ACHN (cell line): ENCODE data around the gene ERBB4.
A peak's percentile ranks its signal among the peaks of the same experiment; 100 is the strongest.

ENCODE experiments used
- DNase-seq: peaks from one replicate; pipeline ENCODE4 v3.0.0-alpha.2; 2015
- in situ Hi-C: cut with HindIII; loops from 2 replicates; pipeline ENCODE4 v1.10.0; 2017; ENCODE audit warnings: low sequenced_read_pairs, low pct_ligation_motif_present, low pct_unique_long_range_greater_than_20kb

Gene ERBB4

GRCh38 chr2:211477537-211478275 lies 1060.9 kb downstream of the ERBB4 start:
- DNase-seq: no peak
- in situ Hi-C loops: no loop called here

DNA sequence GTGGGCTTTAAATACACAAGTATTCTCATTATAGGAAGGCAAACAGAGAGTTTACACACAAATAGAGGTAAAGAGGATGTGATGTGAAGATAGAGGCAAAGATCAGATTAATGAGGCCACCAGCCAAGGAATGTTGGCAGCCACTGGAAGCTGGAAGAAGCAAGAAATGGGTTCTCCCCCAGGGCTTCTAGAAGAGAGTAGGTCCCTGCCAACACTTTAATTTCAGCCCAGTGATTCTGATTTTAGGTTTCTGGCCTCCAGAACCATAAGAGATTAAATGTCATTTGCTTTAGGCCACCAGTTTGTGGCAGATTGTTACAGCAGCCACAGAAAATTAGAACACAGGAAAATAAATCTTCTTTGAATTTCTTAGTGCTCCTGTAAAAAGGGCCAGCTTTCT lies 1065.5 kb downstream of the ERBB4 start:
- DNase-seq: no peak
- in situ Hi-C loops: no loop called here

DNA sequence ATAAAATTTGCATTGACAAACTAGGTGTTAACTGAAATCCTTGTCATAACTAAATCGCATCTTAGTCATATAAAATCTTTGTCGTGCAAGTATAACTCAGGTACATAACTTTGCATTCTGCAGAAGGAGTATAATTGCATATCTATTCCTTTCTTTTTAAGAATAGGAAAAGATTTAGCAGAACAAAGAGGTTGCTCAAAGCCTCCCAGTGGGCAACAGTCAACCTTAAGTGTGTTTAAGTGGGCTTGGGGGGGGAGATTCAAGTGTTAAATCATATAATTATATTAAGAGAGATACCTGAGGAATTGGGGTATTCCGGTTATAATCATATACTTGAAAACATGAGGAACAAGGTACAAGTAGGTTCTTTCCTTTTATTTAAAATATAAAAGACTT lies 1068.9 kb downstream of the ERBB4 start:
- in situ Hi-C loops: no loop called here
- no peak for DNase-seq

GRCh38 chr2:211468877-211469663 lies 1069.5 kb downstream of the ERBB4 start:
- DNase-seq: no peak
- in situ Hi-C loops: no loop called here

DNA sequence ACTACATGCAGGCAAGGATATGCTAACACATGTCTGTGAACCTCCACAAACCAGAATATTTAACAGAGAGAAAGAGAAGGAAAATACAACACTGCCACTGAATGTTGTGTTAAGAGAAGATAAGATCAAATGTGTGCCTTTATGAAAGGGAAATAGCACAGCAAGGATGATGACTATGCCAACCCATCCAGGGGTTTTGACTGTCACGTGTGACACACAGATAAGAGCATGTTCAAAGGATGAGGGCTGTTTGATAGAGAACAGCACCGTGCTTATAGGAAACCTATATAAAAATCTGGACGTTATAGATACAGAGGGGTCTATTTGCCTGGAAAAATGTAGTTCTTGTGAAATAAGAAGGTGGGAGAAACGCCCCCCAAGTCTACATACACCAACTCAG lies 1070.4 kb downstream of the ERBB4 start:
- in situ Hi-C loops: no loop called here
- DNase-seq: no peak

GRCh38 chr2:211463397-211463796 lies 1075.2 kb downstream of the ERBB4 start:
- in situ Hi-C loops: no loop called here
- DNase-seq: no peak

DNA sequence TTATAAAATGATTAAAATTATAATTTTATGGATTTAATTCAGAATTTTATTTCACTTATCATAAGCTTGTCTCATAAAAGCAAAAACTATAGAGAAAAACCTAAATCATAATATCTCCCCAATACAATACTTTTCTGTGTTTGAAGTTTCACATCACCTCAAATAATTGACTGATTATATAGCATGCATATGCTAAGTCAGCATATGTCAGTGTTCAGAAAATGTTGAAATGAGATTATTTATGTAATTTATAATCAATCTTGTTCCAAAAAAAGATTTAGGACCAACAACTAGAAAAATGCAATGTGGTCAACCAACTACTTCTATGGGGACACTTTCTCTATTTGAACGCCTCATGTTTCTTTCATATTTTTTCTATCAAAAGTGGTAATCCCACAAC lies 1079.6 kb downstream of the ERBB4 start:
- in situ Hi-C loops: no loop called here
- no peak for DNase-seq

- in situ Hi-C loops: no loop called here
- no peak for DNase-seq
These were observed 1081.3 kb downstream of the ERBB4 start for GRCh38 chr2:211457325-211457724.

DNA sequence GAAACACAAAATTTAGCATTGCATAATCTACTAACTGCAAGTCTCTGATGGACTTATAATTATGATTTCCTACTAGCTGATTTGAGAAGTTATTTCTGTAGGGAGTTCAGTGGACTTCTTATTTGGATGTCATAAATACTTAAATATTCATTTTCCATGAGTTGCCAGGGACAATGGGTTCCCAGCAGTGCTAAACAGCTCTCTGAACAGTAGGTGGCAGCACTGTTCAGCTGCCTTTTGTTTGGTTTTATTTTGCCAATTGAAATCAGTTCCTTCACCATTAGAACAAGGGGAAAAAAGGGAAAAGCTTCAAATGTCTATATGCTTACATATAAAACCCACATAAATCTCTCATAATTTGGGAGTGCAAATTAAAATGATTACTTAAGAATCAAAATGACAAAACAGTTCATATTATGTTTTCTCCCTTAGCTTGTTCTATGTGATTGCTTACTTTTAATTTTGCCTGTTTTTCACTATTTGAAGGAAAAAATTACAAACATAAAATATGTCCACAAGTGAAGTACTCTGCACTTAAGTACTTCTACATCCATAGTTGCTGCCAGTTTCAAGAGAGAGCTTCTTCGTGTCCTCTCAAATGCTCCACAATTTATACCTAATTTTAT lies 1083.3 kb downstream of the ERBB4 start:
- in situ Hi-C loops: no loop called here
- peak; percentile 51 for DNase-seq

DNA sequence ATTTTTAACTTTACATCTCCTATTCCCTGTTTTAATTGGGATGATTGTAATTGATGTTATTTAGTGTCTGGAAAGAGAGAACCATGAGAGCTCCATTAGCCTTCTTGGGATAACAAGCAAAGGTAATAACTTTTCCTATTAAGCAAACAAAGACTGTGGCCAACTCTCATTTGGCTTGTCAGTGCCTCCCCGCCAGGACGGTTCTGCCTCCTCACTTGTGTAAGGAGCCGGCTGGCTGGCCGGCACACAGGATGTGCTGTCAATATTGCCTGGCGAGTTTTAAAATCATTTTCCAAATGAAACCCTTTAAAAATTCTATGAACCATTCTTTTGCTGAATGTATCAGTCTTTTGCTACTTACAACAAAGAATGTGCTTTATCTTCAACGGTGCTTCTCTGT lies 1083.9 kb downstream of the ERBB4 start:
- in situ Hi-C loops: no loop called here
- no peak for DNase-seq

GRCh38 chr2:211453311-211453887 lies 1085.2 kb downstream of the ERBB4 start:
- in situ Hi-C loops: no loop called here
- DNase-seq: no peak

DNA sequence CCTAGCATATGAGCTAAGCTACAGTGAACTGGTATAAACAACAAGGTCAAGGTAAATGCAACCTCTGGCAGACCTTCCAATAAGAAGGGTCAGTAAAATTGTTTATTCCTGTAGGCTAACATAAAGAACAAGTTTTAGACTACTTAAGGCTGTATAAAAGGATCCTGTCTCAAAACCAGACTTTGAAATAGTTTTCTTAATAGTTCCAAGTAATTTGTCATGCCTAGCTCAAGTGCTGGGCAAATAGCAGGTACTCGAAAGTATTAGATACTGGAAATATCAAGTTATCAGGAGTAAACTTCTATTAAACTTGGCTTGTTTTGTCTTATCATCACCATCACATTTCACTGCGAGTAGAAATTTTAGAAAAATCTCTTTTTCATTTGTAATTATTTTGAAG lies 1087.0 kb downstream of the ERBB4 start:
- no peak for DNase-seq
- in situ Hi-C loops: no loop called here

DNA sequence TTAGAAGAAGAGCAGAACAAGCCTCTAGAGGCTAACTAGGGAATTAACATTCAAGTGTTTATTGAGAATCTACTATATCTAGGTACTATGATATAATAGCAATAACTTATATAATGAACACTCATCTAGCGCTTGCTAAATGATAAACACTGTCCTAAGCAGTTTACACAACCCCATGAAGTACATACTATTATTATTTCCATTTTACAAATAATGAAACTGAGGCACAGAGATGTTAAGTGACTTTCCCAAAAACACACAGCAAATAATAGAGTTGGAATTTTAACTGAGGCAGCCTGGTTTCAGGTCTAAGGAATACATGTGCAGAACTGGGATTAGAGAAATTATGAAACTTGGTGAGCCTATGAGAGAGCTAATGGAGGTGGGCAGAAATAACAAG lies 1088.8 kb downstream of the ERBB4 start:
- in situ Hi-C loops: no loop called here
- no peak for DNase-seq

DNA sequence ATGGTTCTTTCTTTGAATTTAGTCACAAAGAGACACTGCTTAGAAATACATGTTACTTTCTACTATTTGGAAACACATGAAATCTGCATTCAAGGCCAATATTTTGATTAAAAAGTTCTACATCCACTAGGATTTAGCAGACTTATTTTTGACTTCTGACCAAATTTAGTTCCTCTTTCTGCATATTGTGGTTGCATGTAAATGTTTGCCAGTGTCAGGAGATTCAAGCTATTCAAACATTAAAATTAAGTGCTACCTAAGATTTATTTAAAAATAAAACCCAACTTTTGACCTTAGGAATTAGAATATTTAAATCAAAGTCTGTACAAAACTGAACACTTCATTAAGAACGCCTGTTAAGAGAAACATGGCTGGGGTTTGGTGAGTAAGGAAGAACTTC lies 1091.1 kb downstream of the ERBB4 start:
- in situ Hi-C loops: no loop called here
- no peak for DNase-seq

- DNase-seq: no peak
- in situ Hi-C loops: no loop called here
These were observed 1098.5 kb downstream of the ERBB4 start for GRCh38 chr2:211440107-211440506.

DNA sequence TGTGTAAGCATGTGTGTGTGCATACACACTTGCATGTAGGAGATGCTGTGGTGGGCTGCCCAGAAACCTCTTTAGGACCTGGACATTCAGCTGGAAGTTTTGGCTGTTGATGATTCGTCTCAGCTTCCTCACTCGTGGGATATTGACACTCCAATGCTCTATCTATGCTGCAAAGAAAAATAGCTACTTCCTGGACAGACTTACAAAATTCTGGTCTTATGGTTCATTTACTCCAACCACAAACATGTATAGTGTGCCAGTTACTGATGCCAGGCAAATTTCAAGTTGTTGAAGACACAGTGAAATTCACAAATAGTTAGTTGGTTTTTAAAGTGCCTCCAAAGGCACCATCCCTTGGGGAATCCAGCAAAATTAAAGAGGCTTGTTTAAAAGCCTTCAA lies 1099.6 kb downstream of the ERBB4 start:
- in situ Hi-C loops: no loop called here
- no peak for DNase-seq

DNA sequence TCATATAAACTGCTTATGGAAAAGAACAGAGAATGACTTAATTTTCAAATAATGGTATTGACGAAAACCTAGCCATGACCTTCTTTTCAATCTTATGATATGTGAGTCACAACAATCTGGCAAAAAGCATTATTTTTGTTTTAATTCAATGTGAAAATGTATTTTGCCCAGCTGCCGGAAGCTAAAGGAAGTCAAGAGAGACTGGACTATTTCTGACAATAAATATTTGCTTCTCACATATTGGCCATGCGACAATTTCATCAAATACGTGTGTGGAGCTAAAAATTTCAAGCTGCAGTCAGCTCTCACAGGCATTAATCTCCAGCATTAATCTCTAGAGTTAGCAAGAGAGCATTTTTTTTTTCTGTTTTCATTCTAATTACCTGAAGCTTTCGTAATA lies 1101.2 kb downstream of the ERBB4 start:
- no peak for DNase-seq
- in situ Hi-C loops: no loop called here

DNA sequence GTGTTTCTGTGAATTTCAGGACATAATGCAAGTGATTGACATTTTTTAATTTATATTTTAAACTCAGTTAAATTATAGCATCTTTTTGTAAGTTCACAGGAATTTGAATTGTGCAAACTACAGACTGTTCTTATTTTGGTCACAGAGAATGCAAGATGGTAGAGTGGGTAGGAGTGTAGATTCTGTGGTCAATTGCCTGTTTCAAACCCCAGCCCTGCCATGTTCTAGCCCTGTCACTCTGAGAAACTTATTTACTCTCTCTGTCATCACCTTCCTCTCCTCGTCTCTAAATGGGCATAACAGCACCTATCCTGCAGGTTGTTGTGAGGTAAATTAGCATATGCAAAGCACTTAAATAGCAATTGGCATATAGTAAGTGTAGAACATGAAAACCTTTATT lies 1102.4 kb downstream of the ERBB4 start:
- DNase-seq: no peak
- in situ Hi-C loops: no loop called here

GRCh38 chr2:211435331-211435730 lies 1103.3 kb downstream of the ERBB4 start:
- in situ Hi-C loops: no loop called here
- DNase-seq: no peak
